Right lobe of liver (tissue), 6 donors: Measurements from ENCODE around the gene CPSF4. TPM values are rescaled to one million over a fixed set of nuclear protein-coding genes. Genes with fewer than 3 reads are reported as not detected.

Experiments
- ATAC-seq, 4 donors: fragments of 200-7000 bp; cut with Tn5 transposase; one replicate each; pipeline ENCODE4 v1.9.1; 2020; ENCODE audit warnings: mild to moderate bottlenecking in 4 of 4, moderate library complexity in 4 of 4
- DNase-seq, 3 donors: peaks; one replicate each; pipeline ENCODE4 v3.0.0-alpha.2; 2020
- H3K27ac ChIP-seq, 3 donors: fragments of 200-600 bp; one replicate each; pipeline ENCODE4 v1.8.0; 2022
- H3K27me3 ChIP-seq, 2 donors: fragments of 200-600 bp; one replicate each; pipeline ENCODE4 v1.8.0; 2022
- H3K36me3 ChIP-seq, 4 donors: fragments of 200-600 bp; sonication (generic) in 1 of 4; one replicate each; pipeline versions ENCODE4 v1.5.1 to v1.8.0; 2017 to 2022; ENCODE audit warnings: control low read depth in 1 of 4
- H3K4me1 ChIP-seq, 4 donors: fragments of 200-600 bp; sonication (generic) in 1 of 4; one replicate each; pipeline versions ENCODE4 v1.5.1 to v1.8.0; 2017 to 2022; ENCODE audit warnings: control low read depth in 1 of 4
- H3K4me3 ChIP-seq, 3 donors: fragments of 200-600 bp; one replicate each; pipeline ENCODE4 v1.8.0; 2022
- H3K9me3 ChIP-seq, 4 donors: fragments of 200-600 bp; sonication (generic) in 1 of 4; one replicate each; pipeline versions ENCODE4 v1.5.1 to v1.8.0; 2017 to 2022; ENCODE audit warnings: control low read depth in 1 of 4
- POLR2A ChIP-seq: fragments of 450-650 bp; IDR thresholded peaks from one replicate; pipeline ENCODE4 v1.6.1; 2017; ENCODE audit warnings: antibody characterized with exemption, mild to moderate bottlenecking
- WGBS: methylation state at CpG from one replicate; pipeline ENCODE4 v1.1.6; 2018; ENCODE audit warnings: low coverage, low lambda C conversion rate; ENCODE audit not compliant: insufficient coverage; ENCODE audit errors: missing lambda C conversion rate; 5-methylcytosine and 5-hydroxymethylcytosine counted together
- intact Hi-C, 2 donors: fragments of 100-400 bp; cut with DNase I; formaldehyde crosslinking; loops; one replicate each; pipeline versions ENCODE4 v1.11.2 to v1.14.1; 2022
- long read RNA-seq: library from polyadenylated mRNA; unstranded; transcript quantifications from one replicate; pipeline ENCODE4 v2.0.0, GENCODE V29; 2019
- total RNA-seq, 6 experiments: library from RNA; depleted of rRNA in 2 of 6; stranded (reverse); fragments of >200 nt in 2 of 6; fragmentation: NEBNext Ultra II Directional in 3 of 6; extraction: Animal tissue kit (Norgen Biotek cat#: 25700) in 3 of 6; gene quantifications; one replicate each; pipeline versions ENCODE4 v1.1.0 to v1.2.4, GENCODE V29; 2016 to 2023
- TF ChIP-seq, protein P1 (sequence below), 4 donors: fragments of 200-600 bp in 3 of 4; fragments of 450-650 bp in 1 of 4; IDR thresholded peaks; one replicate each; pipeline versions ENCODE4 v1.5.1 to v1.8.0; 2016 to 2022; ENCODE audit warnings: antibody characterized with exemption in 4 of 4, mild to moderate bottlenecking in 2 of 4
- donor health status: DM: no; HTN: yes; CAD: no.
- donor health status: DM: no; HTN: no; CAD: no.
- donor health status: DM: no; HTN: no; CAD: no.
- donor health status: DM: no; HTN: yes; CAD: no.
- donor health status: DM: no; HTN: yes; CAD: no.

Gene CPSF4
- total RNA-seq, result 10 to 100 TPM; 10.1 to 16.7 (median 12.0) TPM
- long read RNA-seq, result 0 reads

DNA sequence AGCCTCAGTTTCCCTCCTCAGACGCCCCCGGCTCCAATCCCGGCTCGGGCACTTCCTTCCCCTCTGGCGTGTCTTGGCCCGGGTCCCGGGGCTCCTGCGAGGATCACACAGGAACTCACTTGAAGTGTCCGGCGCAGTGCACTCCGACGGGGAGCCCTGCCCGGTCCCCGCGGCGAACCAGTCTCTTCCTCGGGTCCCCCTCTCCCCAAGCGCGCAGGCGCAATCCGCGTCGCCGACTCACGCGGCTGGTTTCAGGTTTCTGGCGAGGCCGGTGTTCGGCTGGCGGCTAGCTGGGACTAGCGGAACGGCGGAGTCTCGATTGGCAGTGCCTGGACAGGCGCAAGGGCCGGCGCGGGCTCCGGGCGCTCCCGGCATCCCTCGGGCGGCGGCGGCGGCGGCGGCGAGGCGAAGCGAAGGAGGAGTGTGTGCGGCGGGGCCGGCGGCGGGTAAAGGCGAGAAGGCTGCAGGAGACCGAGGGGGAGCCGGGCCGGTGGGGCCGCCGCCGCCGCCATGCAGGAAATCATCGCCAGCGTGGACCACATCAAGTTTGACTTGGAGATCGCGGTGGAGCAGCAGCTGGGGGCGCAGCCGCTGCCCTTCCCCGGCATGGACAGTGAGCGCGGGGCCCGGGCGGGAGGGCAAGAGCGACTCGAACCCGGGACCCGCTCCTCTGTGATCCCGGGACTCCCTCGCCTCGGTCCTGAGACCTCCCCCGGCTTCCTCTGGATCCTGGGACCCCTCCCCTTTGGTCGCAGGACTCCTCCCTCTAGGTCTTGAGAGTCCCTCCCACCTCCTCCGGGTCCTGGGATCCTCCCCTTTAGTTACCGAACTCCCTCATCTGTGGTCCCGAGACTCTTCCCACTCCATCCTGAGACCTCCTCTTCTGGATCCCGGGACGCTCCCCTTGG is at the start of gene CPSF4, which contains the start of gene PTCD1:
Gene CPSF4, plus strand, starts transcription at position 371 of the 908 bp plus-strand sequence. Its CDS starts 140 bp downstream, at position 511.
Gene PTCD1, minus strand, starts transcription at position 226 of the 908 bp plus-strand sequence. CDS start 3,556 bp downstream, outside the sequence.
- DNase-seq, result peak; percentile 96 to 97 (median 97)
- ATAC-seq, result peak; percentile 96 to 98 (median 96)
- H3K27ac ChIP-seq, result peak within 1 kb of the TSS; percentile 21 to 69 (median 65)
- peak; percentile 62 for TF ChIP-seq POLR2A
- TF ChIP-seq, protein P1, sequence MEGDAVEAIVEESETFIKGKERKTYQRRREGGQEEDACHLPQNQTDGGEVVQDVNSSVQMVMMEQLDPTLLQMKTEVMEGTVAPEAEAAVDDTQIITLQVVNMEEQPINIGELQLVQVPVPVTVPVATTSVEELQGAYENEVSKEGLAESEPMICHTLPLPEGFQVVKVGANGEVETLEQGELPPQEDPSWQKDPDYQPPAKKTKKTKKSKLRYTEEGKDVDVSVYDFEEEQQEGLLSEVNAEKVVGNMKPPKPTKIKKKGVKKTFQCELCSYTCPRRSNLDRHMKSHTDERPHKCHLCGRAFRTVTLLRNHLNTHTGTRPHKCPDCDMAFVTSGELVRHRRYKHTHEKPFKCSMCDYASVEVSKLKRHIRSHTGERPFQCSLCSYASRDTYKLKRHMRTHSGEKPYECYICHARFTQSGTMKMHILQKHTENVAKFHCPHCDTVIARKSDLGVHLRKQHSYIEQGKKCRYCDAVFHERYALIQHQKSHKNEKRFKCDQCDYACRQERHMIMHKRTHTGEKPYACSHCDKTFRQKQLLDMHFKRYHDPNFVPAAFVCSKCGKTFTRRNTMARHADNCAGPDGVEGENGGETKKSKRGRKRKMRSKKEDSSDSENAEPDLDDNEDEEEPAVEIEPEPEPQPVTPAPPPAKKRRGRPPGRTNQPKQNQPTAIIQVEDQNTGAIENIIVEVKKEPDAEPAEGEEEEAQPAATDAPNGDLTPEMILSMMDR (IDR thresholded peaks at IDR 0.05), result no peak
- H3K4me3 ChIP-seq, result peak within 1 kb of the TSS; percentile 65 to 99 (median 99)
- WGBS, result 2% methylated on average over 6 of the region's 89 CpGs
- H3K9me3 ChIP-seq, result no peaks in the 10 kb centered on the region
- peaks cover 0 to 11% (median 5%) of the 10 kb centered on the region in 4 donors for H3K4me1 ChIP-seq
- H3K36me3 ChIP-seq, result peaks cover 0 to 10% (median 2%) of the 10 kb centered on the region in 4 donors
- intact Hi-C loops, result no loop called here
- no peaks in the 10 kb centered on the region for H3K27me3 ChIP-seq

DNA sequence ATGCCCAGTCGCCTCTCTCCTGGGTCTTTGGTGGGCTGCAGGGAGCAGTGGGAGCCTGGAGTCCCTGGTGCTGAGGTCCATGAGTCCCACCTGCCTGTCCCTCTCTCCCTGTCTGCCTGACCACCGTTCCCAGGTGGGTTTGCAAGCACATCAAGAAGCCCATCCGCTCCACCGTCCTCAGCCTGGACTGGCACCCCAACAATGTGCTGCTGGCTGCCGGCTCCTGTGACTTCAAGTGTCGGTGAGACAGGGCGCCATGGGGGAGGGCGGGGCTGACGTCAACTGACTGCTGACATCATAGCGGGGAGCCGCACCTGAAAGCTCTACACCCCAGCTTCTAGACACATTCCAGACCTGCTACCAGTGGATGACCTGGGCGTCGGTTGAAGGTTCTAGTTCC is 49.0 kb upstream of the CPSF4 start:
- DNase-seq (no peak), ATAC-seq (no peak)
- Histone ChIP-seq H3K36me3 (peaks cover 0 to 30% (median 12%) of the 10 kb centered on the region in 4 donors), H3K9me3 (no peaks in the 10 kb centered on the region), H3K27ac (no peak overlapping the region), H3K4me1 (peaks cover 0 to 17% (median 6%) of the 10 kb centered on the region in 4 donors), H3K27me3 (no peaks in the 10 kb centered on the region), H3K4me3 (no peak overlapping the region)
- intact Hi-C loops, result no loop called here
- 85% methylated on average over 4 of the region's 13 CpGs for WGBS
- TF ChIP-seq POLR2A, result no peak
- TF ChIP-seq, protein P1 (IDR thresholded peaks at IDR 0.05), result no peak

DNA sequence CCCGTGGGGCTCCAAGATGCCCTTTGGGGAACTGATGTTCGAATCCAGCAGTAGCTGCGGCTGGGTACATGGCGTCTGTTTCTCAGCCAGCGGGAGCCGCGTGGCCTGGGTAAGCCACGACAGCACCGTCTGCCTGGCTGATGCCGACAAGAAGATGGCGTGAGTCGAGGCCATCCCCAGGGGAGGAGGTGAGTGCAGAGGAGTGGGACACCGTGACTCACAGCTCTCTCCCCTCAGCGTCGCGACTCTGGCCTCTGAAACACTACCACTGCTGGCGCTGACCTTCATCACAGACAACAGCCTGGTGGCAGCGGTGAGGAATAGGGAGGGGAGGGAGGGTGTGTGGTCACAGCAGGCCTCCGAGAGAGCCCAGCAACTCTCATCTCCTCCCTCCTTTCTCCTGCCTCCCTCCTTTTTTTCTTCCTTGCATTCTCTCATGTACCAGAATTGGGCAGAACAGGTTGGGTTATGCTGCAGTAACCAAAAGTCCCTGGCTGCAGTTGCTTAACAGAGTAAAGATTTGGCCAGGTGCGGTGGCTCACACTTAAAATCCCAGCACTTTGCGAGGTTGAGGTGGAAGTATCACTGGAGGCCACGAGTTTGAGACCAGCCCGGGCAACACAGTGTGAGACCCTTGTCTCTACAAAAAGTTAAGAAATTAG is 47.7 kb upstream of the CPSF4 start:
- intact Hi-C loops, result no loop called here
- H3K4me1 ChIP-seq, result peaks cover 0 to 18% (median 8%) of the 10 kb centered on the region in 4 donors
- H3K36me3 ChIP-seq, result peaks cover 0 to 30% (median 13%) of the 10 kb centered on the region in 4 donors
- ATAC-seq (no peak), DNase-seq (no peak)
- no peak for TF ChIP-seq POLR2A
- TF ChIP-seq, protein P1 (IDR thresholded peaks at IDR 0.05), result no peak
- H3K4me3 ChIP-seq, result no peak overlapping the region
- H3K27me3 ChIP-seq, result no peaks in the 10 kb centered on the region
- 100% methylated on average over 4 of the region's 23 CpGs for WGBS
- H3K9me3 ChIP-seq, result no peaks in the 10 kb centered on the region
- H3K27ac ChIP-seq, result no peak overlapping the region

DNA sequence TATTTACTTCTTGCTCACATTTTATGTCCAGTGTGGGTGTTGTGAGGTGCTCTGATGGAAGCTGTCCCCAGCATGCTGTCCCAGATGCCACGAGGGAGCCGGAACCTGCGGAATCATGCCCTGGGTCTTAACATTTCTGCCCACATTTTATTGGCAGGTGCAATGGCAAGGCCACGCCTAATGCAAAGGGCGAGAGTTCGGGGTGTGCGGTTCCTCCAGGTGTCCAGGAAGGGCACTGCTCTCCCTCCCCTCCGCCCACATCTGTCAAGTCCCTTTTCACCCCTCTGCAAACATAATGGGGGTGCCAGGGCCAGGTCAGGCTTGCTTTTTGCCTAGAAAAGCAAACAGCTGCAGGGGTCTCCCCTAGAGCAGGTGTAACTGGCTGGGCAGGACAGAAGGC is 46.7 kb upstream of the CPSF4 start:
- Histone ChIP-seq H3K27ac (no peak overlapping the region), H3K36me3 (peaks cover 0 to 36% (median 13%) of the 10 kb centered on the region in 4 donors)

More for the DNA sequence above, 46.7 kb upstream of the CPSF4 start:
- WGBS, result 83% methylated on average over 6 of the region's 8 CpGs
- ATAC-seq, result no peak
- DNase-seq, result no peak
- TF ChIP-seq, protein P1 (IDR thresholded peaks at IDR 0.05), result no peak
- no peak for TF ChIP-seq POLR2A
- H3K9me3 ChIP-seq, result no peaks in the 10 kb centered on the region
- intact Hi-C loops, result no loop called here
- no peak overlapping the region for H3K4me3 ChIP-seq
- no peaks in the 10 kb centered on the region for H3K27me3 ChIP-seq
- peaks cover 0 to 19% (median 8%) of the 10 kb centered on the region in 4 donors for H3K4me1 ChIP-seq
